ENCODE measurements around the gene TBX4. TPM values are rescaled to one million over a fixed set of nuclear protein-coding genes. Genes with fewer than 3 reads are reported as not detected.

Gene TBX4
- total RNA-seq, 4 donors from 2014 or later, result not detected

- Histone ChIP-seq H3K9me3 (no peaks in the 10 kb centered on the region), H3K4me1 (no peaks in the 10 kb centered on the region), H3K27me3 (no peaks in the 10 kb centered on the region), H3K36me3 (no peaks in the 10 kb centered on the region), H3K4me3 (no peak overlapping the region), H3K27ac (no peak overlapping the region)
- TF ChIP-seq CTCF (IDR thresholded peaks at IDR 0.05), result no peak
- TF ChIP-seq POLR2A (IDR thresholded peaks at IDR 0.05), result no peak
- DNase-seq, result no peak
Observed at GRCh38 chr17:61510991-61511390, 58.8 kb downstream of the TBX4 start.

DNA sequence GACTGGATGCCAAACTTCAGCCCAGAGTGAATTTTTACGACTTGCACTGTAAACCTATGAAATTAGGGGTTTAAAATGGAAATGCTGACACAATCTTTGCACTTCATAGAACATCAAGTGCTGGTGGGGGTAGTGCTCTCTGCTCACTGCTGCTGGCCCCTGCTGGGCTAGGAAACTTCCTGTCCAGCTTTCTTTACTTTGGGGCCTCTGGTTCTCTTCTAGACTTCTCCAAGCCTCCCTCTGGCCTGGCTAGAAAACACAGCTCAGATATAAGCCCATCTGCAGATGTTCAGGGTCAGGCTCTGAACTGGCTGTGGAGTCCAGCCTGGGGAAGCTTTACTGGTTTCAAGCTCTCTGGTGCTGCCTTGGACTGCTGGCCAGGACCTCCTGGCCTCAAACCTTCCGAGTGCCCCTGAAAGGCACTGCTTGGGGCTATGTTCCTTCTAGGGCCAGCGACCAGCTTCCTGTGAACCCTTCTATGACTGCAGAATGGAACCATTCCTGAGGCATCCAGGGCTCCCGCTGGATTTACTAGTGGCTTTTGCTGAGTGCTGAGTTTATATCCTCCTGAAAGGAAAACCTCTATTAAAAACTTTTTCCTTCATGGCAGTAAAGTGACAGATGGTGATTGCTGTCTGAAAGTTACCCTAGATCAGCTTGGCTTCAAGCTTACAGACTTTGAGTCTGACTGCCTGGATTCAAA lies 59.4 kb downstream of the TBX4 start:
- Histone ChIP-seq H3K36me3 (no peaks in the 10 kb centered on the region), H3K4me3 (no peak overlapping the region), H3K27me3 (no peaks in the 10 kb centered on the region), H3K27ac (no peak overlapping the region), H3K9me3 (no peaks in the 10 kb centered on the region), H3K4me1 (no peaks in the 10 kb centered on the region)
- TF ChIP-seq POLR2A (IDR thresholded peaks at IDR 0.05), result no peak
- DNase-seq, result no peak

DNA sequence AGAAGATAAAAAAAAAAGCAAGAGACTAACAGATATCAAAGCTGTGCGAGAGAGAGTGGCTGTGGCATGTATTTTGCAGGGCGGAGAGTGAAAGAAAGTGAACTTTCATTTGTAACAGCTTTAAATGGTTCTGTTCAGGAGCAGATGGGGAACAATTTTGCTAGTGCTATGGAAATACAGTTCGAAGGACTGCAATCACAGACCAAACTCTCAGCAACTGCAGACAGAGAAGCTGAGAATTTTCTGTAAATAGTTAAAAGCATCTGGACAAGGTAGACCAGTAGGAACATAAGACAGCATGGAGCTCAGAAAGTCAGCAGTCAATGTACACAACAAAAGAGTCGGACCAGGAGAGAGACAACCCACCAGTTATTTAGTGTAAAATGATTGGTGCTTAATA lies 62.3 kb downstream of the TBX4 start:
- H3K4me1 ChIP-seq, result no peaks in the 10 kb centered on the region
- H3K36me3 ChIP-seq, result no peaks in the 10 kb centered on the region
- H3K4me3 ChIP-seq, result no peak overlapping the region
- no peak overlapping the region for H3K27ac ChIP-seq
- H3K9me3 ChIP-seq, result no peaks in the 10 kb centered on the region
- no peak for TF ChIP-seq POLR2A (IDR thresholded peaks at IDR 0.05)
- TF ChIP-seq CTCF (IDR thresholded peaks at IDR 0.05), result no peak
- H3K27me3 ChIP-seq, result no peaks in the 10 kb centered on the region
- DNase-seq, result no peak

DNA sequence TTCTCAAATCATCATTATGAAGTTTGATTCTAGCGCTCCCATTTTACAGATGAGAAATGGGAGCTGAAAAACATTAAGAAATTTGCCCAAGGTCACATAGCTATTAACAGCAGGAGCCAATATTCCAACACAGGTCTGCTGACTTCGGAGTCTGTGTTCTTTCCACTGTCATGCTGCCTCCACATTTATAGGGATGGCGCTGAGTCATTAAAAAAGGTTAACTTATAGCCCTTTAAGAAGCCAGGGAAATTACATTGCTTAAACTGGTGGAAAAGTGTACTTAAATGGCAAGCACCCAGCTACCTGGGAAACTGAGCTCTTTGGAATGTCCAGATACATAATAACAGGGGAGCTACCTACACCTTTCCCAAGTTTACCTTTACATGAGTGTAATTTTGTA lies 65.0 kb downstream of the TBX4 start:
- Histone ChIP-seq H3K27me3 (no peaks in the 10 kb centered on the region), H3K27ac (no peak overlapping the region), H3K4me1 (no peaks in the 10 kb centered on the region), H3K36me3 (no peaks in the 10 kb centered on the region), H3K4me3 (no peak overlapping the region), H3K9me3 (no peaks in the 10 kb centered on the region)
- TF ChIP-seq POLR2A (IDR thresholded peaks at IDR 0.05) (no peak), CTCF (IDR thresholded peaks at IDR 0.05) (no peak)
- no peak for DNase-seq

DNA sequence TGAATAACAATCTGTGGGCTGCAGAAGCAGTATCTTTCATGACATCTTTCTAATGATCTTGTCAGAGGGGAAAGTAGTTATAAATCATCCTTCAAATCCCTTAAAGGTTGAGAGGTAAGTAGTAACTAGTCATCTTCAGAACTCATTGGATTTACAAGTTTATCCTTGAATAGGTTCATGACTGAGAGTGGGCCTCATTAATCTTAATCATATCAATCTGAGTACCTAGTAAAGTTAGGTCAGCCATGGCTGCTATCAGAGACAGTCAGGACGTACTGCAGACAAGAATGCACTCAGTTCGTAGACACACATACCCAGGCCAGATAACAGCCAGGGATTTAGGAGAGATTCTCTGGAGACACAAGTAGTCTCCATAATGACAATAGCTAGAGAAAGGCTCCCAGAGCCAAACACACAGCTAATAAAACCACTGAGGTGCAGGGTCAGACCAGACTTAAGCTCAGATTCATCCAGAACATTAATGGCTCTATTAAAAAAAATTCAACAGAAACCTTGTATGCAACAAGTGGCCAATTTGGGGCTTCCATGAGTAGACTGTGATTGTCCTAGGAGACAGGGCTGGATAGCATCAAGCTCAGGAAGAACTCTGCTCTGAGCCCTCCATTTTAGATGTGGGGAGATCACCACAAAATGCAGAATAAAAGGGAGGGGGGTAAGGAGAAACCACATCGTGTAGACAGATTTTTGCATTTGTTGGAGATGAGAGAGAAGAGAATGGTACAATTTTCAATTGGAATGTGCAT lies 65.8 kb downstream of the TBX4 start:
- H3K27me3 ChIP-seq, result no peaks in the 10 kb centered on the region
- TF ChIP-seq CTCF (IDR thresholded peaks at IDR 0.05), result no peak
- TF ChIP-seq POLR2A (IDR thresholded peaks at IDR 0.05), result no peak
- no peak overlapping the region for H3K4me3 ChIP-seq
- DNase-seq, result no peak
- no peaks in the 10 kb centered on the region for H3K36me3 ChIP-seq
- no peaks in the 10 kb centered on the region for H3K9me3 ChIP-seq
- H3K27ac ChIP-seq, result no peak overlapping the region
- no peaks in the 10 kb centered on the region for H3K4me1 ChIP-seq

- Histone ChIP-seq H3K36me3 (no peaks in the 10 kb centered on the region), H3K27ac (no peak overlapping the region), H3K27me3 (no peaks in the 10 kb centered on the region), H3K4me3 (no peak overlapping the region), H3K9me3 (no peaks in the 10 kb centered on the region), H3K4me1 (no peaks in the 10 kb centered on the region)
- TF ChIP-seq POLR2A (IDR thresholded peaks at IDR 0.05), result no peak
- no peak for TF ChIP-seq CTCF (IDR thresholded peaks at IDR 0.05)
- DNase-seq, result no peak
Observed at GRCh38 chr17:61519139-61519538, 66.9 kb downstream of the TBX4 start.

All from Peyer's patch (tissue), 4 donors.